ENCODE results near the gene LARP4B. TPM values are rescaled to one million over a fixed set of nuclear protein-coding genes. Genes with fewer than 3 reads are reported as not detected.

The LARP4B gene
- total and polyA plus RNA-seq, 7 donors: 16.6 to 88.3 (median 66.6) TPM

- WGBS, 3 donors: 18 to 43% (median 26%) methylated on average over 50 of the region's 50 CpGs
- Histone ChIP-seq H3K9me3 (no peaks in the 10 kb centered on the region), H3K4me1 (peaks cover 17% of the 10 kb centered on the region), H3K27me3 (ENCODE audit: insufficient read depth in 3 of 3, low read length in 2 of 3) (no peaks in the 10 kb centered on the region), H3K27ac (no peak overlapping the region), H3K4me3 (peak overlapping the region; percentile 54), H3K36me3 (ENCODE audit: insufficient read depth in 1 of 2, low read depth in 1 of 2) (no peaks in the 10 kb centered on the region)
- DNase-seq: peak in 1 of 2 donors; percentile 94
- TF ChIP-seq, protein P1, sequence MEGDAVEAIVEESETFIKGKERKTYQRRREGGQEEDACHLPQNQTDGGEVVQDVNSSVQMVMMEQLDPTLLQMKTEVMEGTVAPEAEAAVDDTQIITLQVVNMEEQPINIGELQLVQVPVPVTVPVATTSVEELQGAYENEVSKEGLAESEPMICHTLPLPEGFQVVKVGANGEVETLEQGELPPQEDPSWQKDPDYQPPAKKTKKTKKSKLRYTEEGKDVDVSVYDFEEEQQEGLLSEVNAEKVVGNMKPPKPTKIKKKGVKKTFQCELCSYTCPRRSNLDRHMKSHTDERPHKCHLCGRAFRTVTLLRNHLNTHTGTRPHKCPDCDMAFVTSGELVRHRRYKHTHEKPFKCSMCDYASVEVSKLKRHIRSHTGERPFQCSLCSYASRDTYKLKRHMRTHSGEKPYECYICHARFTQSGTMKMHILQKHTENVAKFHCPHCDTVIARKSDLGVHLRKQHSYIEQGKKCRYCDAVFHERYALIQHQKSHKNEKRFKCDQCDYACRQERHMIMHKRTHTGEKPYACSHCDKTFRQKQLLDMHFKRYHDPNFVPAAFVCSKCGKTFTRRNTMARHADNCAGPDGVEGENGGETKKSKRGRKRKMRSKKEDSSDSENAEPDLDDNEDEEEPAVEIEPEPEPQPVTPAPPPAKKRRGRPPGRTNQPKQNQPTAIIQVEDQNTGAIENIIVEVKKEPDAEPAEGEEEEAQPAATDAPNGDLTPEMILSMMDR (IDR thresholded peaks at IDR 0.05): peak; percentile 55
- intact Hi-C loops (cut with DNase I): loop anchor here (2.0 to 10.0 kb wide), 7 partner anchors 97 to 278 kb away; partner anchors contain the start of gene DIP2C (in 1 of the 2)
- ATAC-seq: peak; percentile 59 to 93 (median 89)
These were observed 142.4 kb downstream of the LARP4B start for GRCh38 chr10:788796-789748.

GRCh38 chr10:787933-788651 lies 143.4 kb downstream of the LARP4B start:
- Histone ChIP-seq H3K27ac (no peak overlapping the region), H3K27me3 (ENCODE audit: insufficient read depth in 3 of 3, low read length in 2 of 3) (no peaks in the 10 kb centered on the region), H3K9me3 (no peaks in the 10 kb centered on the region), H3K4me1 (peaks cover 17% of the 10 kb centered on the region), H3K36me3 (ENCODE audit: insufficient read depth in 1 of 2, low read depth in 1 of 2) (no peaks in the 10 kb centered on the region), H3K4me3 (no peak overlapping the region)
- DNase-seq (peak in 1 of 2 donors; percentile 55), ATAC-seq (no peak)
- WGBS, 3 donors: 70 to 75% (median 74%) methylated on average over 32 of the region's 32 CpGs
- intact Hi-C loops (cut with DNase I): loop anchor here (2.0 to 10.0 kb wide), 7 partner anchors 96 to 277 kb away; partner anchors contain the start of gene DIP2C (in 1 of the 2)
- TF ChIP-seq, protein P1 (IDR thresholded peaks at IDR 0.05): no peak

GRCh38 chr10:786633-787474 lies 144.7 kb downstream of the LARP4B start:
- Histone ChIP-seq H3K9me3 (no peaks in the 10 kb centered on the region), H3K27me3 (ENCODE audit: insufficient read depth in 3 of 3, low read length in 2 of 3) (peaks cover 0 to 11% (median 0%) of the 10 kb centered on the region in 3 donors), H3K36me3 (ENCODE audit: insufficient read depth in 1 of 2, low read depth in 1 of 2) (no peaks in the 10 kb centered on the region), H3K4me1 (peaks cover 17% of the 10 kb centered on the region), H3K4me3 (no peak overlapping the region), H3K27ac (no peak overlapping the region)
- 89 to 91% (median 90%) methylated on average over 43 to 44 of the region's 44 CpGs for WGBS, 3 donors
- intact Hi-C loops (cut with DNase I): loop anchor here (5.0 to 10.0 kb wide), 6 partner anchors 95 to 275 kb away; partner anchors contain the start of gene DIP2C (in 1 of the 2)
- TF ChIP-seq, protein P1 (IDR thresholded peaks at IDR 0.05): no peak
- DNase-seq (peak in 1 of 2 donors; percentile 51), ATAC-seq (no peak)

DNA sequence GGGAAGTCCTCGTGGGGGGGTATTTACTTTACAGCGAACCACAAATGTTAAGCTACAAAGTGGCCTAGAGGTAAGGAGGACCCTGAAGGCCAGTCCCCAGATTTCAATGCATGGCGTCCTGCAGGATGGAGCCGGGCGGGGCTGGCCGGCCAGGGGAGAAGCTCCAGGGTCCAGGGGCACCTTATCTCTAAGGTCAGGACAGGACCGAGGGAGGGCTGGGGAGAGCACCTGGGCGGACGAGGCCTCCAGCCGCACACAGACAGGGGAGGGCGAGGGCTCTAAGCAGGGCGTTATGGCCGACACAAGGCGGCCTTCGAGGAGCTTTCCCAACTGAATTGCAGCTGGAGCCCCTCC lies 145.7 kb downstream of the LARP4B start:
- H3K4me3 ChIP-seq: no peak overlapping the region
- peaks cover 0 to 11% (median 0%) of the 10 kb centered on the region in 3 donors for H3K27me3 ChIP-seq (ENCODE audit: insufficient read depth in 3 of 3, low read length in 2 of 3)
- no peaks in the 10 kb centered on the region for H3K36me3 ChIP-seq (ENCODE audit: insufficient read depth in 1 of 2, low read depth in 1 of 2)
- no peak for ATAC-seq
- DNase-seq: peak in 1 of 2 donors; percentile 45
- TF ChIP-seq, protein P1 (IDR thresholded peaks at IDR 0.05): no peak
- H3K9me3 ChIP-seq: no peaks in the 10 kb centered on the region
- no peak overlapping the region for H3K27ac ChIP-seq
- intact Hi-C loops (cut with DNase I): loop anchor here (5.0 to 10.0 kb wide), 6 partner anchors 94 to 274 kb away; partner anchors contain the start of gene DIP2C (in 1 of the 2)
- H3K4me1 ChIP-seq: peaks cover 17% of the 10 kb centered on the region
- WGBS, 3 donors: 88 to 89% (median 89%) methylated on average over 15 of the region's 15 CpGs
